GM23248 (cell line): Measurements from ENCODE around the gene IKZF3.

Source experiments
- EZH2 ChIP-seq: fragments of 200-600 bp; sonication (generic); IDR thresholded peaks from 2 replicates; pipeline ENCODE4 v1.6.1; 2018; ENCODE audit warnings: antibody characterized with exemption, mild to moderate bottlenecking; ENCODE audit not compliant: insufficient read depth, poor library complexity, severe bottlenecking
- EZH2phosphoT487 ChIP-seq: fragments of 200-600 bp; sonication (generic); IDR thresholded peaks from 2 replicates; pipeline ENCODE4 v1.6.1; 2018; ENCODE audit warnings: antibody characterized with exemption, moderate library complexity, mild to moderate bottlenecking, low read depth; ENCODE audit not compliant: insufficient read depth

- TF ChIP-seq EZH2 (no peak), EZH2phosphoT487 (no peak)
Observed at GRCh38 chr17:39767147-39767546, 97.0 kb downstream of the IKZF3 start.
